Upper lobe of left lung (tissue), 4 donors: ENCODE measurements around the gene TAS2R30.

ENCODE experiments used
- CTCF ChIP-seq, 6 experiments: fragments of 450-650 bp in 4 of 6; fragments of 200-600 bp in 2 of 6; sonication (generic) in 2 of 6; IDR thresholded peaks; one replicate each; pipeline ENCODE4 v1.5.1; 2016 to 2019; ENCODE audit warnings: antibody characterized with exemption in 6 of 6
- EP300 ChIP-seq, 4 donors: sonication (generic); formaldehyde crosslinking; IDR thresholded peaks; one replicate each; pipeline ENCODE4 v1.5.1; 2017; ENCODE audit warnings: antibody characterized with exemption in 4 of 4, control low read depth in 2 of 4
- POLR2A ChIP-seq, 4 donors: fragments of 450-650 bp; IDR thresholded peaks; one replicate each; pipeline ENCODE4 v1.5.1; 2016 to 2017; ENCODE audit warnings: antibody characterized with exemption in 4 of 4, mild to moderate bottlenecking in 2 of 4

- TF ChIP-seq CTCF (IDR thresholded peaks at IDR 0.05) (no peak), EP300 (IDR thresholded peaks at IDR 0.05) (no peak), POLR2A (IDR thresholded peaks at IDR 0.05) (no peak)
Observed at GRCh38 chr12:11171969-11172675, 37.7 kb upstream of the TAS2R30 start.
